ENCODE data around the gene GHITM. TPM values are rescaled to one million over a fixed set of nuclear protein-coding genes. Genes with fewer than 3 reads are reported as not detected.

Gene GHITM, protein sequence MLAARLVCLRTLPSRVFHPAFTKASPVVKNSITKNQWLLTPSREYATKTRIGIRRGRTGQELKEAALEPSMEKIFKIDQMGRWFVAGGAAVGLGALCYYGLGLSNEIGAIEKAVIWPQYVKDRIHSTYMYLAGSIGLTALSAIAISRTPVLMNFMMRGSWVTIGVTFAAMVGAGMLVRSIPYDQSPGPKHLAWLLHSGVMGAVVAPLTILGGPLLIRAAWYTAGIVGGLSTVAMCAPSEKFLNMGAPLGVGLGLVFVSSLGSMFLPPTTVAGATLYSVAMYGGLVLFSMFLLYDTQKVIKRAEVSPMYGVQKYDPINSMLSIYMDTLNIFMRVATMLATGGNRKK
- 107 TPM for polyA plus RNA-seq (2013)

DNA sequence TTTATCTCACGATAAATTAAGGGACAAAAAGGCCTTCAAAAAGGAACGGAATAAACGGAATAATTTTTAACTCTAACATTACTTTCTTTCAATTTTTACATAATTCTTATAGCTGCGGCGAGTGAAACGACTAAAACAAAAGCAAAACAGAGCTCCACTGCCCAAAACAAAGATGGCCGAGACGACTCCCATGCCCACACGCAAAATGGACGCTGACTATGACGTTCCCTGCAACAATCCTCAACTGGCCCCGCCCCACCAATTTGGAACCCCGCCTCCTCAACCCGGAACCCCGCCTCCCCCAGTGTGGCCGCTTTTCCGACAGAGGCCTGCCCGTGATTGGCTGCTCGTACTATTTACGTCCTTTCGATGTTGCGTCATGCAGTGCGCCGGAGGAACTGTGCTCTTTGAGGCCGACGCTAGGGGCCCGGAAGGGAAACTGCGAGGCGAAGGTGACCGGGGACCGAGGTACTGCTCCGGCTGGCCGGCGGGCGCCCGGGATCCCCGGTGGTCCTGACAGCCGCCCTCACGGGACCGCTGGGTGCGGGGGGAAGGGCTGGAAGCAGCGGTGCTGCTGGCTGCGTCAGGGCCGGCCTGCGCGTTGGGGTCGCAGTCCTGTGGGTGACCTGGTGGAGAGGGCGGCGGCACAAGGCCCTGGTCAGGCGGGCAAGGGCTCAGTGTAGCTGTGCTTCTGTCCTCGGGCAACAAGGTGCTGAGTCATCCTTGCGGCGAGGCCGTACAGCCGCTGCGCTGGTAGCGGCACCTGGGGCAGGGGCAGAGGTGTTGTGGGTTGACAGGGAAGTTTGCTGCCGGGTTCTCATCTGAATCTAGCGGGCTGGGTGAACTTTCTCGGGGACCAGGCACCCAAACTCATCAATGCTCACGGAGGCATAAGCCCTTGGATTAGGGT lies at the start of gene GHITM:
TSS of gene GHITM (plus strand) at position 384 of the 910 bp plus-strand sequence. CDS start 1,992 bp downstream, outside the sequence.
- WGBS (ENCODE audit: insufficient coverage) = 0% methylated on average over 55 of the region's 61 CpGs
- Histone ChIP-seq H3K4me3 (ENCODE audit: control insufficient read depth in 1 of 7, extremely low read depth in 1 of 7, insufficient read depth in 4 of 7, low read depth in 2 of 7, low read length in 6 of 7) (peak within 1 kb of the TSS; percentile 81 to 99 (median 94)), H3K27me3 (replicated peaks in 2 of 5; ENCODE audit: control insufficient read depth in 4 of 5, insufficient read depth in 5 of 5, low read length in 4 of 5) (peaks cover 2 to 6% (median 2%) of the 10 kb centered on the region in 5 experiments), H3K9me3 (ENCODE audit: control extremely low read depth in 1 of 5, control insufficient read depth in 4 of 5, insufficient read depth in 2 of 5, low read depth in 1 of 5, low read length in 4 of 5) (no peaks in the 10 kb centered on the region), H3K27ac (ENCODE audit: insufficient read depth in 1 of 2, low read depth in 1 of 2, low read length in 2 of 2, poor library complexity in 1 of 2, severe bottlenecking in 2 of 2) (peak within 1 kb of the TSS; percentile 93 to 98), H3K36me3 (ENCODE audit: control insufficient read depth in 4 of 4, insufficient read depth in 4 of 4, low read length in 3 of 4) (peaks cover 10 to 25% (median 17%) of the 10 kb centered on the region in 4 experiments), H3K4me1 (ENCODE audit: control extremely low read depth in 1 of 4, control insufficient read depth in 4 of 4, insufficient read depth in 4 of 4, low read length in 3 of 4) (peaks cover 9 to 18% (median 13%) of the 10 kb centered on the region in 4 experiments)
- ChIA-PET POLR2A (no interaction called here), CTCF (interaction anchor here (1.0 to 3.5 kb wide), 4 partner anchors 9 to 66 kb away, joined by 3 to 15 read pairs (median 6); no protein-coding TSS in a partner anchor)
- DNase-seq = peak; percentile 99 to 100 (median 99)

DNA sequence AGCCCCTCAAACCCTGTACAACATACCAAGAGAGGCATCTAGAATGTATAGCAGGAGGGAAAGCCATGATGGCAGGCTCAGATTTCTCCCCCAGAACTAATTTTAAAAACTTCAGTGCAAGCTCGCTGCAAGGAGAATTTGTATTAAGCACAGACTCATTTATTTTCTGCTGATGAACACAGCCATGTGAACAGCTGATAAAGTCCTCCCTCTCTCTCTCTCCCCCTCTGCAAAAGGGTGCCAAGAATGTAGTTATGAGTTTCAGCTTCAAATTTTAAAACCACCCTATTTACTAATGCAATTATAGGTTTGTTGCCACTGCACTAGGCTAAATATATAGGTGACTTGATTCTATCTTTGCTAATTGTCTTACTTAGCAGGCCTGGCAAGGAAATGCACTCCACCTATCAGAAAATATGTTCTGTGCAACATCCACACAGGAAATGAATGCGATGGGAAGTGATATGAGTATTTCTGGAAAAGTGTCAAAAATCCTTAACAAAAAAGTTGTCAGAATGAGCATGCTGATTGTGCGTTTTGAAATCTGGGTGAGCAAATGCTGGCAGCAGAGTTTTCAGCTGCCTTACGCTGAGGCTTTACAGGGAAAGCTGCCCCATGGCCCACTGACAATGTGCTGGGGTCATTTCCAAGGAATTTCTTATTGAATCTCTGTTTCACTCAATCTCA lies 43.4 kb upstream of the GHITM start:
- peaks cover 0 to 6% (median 3%) of the 10 kb centered on the region in 5 experiments for H3K27me3 ChIP-seq (replicated peaks in 2 of 5; ENCODE audit: control insufficient read depth in 4 of 5, insufficient read depth in 5 of 5, low read length in 4 of 5)
- 76% methylated on average over 3 of the region's 4 CpGs for WGBS (ENCODE audit: insufficient coverage)
- no peak for DNase-seq
- H3K9me3 ChIP-seq (ENCODE audit: control extremely low read depth in 1 of 5, control insufficient read depth in 4 of 5, insufficient read depth in 2 of 5, low read depth in 1 of 5, low read length in 4 of 5) = no peaks in the 10 kb centered on the region
- H3K4me1 ChIP-seq (ENCODE audit: control extremely low read depth in 1 of 4, control insufficient read depth in 4 of 4, insufficient read depth in 4 of 4, low read length in 3 of 4) = no peaks in the 10 kb centered on the region
- no peaks in the 10 kb centered on the region for H3K36me3 ChIP-seq (ENCODE audit: control insufficient read depth in 4 of 4, insufficient read depth in 4 of 4, low read length in 3 of 4)
- POLR2A ChIA-PET = no interaction called here
- CTCF ChIA-PET = interaction anchor here (1.1 kb wide), 1 partner anchor 17 kb away, joined by 3 read pairs; no protein-coding TSS in a partner anchor
- H3K27ac ChIP-seq (ENCODE audit: insufficient read depth in 1 of 2, low read depth in 1 of 2, low read length in 2 of 2, poor library complexity in 1 of 2, severe bottlenecking in 2 of 2) = no peak overlapping the region
- H3K4me3 ChIP-seq (ENCODE audit: control insufficient read depth in 1 of 7, extremely low read depth in 1 of 7, insufficient read depth in 4 of 7, low read depth in 2 of 7, low read length in 6 of 7) = no peak overlapping the region

DNA sequence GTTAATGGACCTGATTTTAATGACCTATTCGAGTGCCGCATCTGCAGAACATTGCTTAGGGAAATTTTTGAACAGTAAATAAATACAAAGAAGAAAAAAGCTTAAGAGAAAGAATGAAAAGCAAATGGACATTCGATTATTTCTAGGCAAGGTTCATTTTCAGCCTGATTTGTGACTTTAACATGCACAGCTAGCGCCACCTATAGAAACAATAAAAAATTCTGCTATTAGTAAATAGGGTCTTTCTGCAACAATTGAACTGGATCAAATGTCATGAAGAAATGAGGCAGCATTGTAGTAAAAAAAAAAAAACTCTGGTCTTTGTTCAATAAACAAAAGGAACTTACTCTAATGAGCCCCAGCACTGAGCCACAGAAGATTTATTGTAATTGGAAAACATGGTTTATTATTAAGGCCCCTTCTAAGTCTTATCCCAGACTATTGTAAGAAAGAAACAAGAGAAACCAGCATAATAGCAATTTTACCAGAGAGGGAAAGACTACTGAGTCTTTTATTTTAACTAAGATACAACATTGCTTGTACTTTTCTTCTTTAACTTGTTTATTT lies 41.4 kb upstream of the GHITM start:
- POLR2A ChIA-PET = no interaction called here
- Histone ChIP-seq H3K27ac (ENCODE audit: insufficient read depth in 1 of 2, low read depth in 1 of 2, low read length in 2 of 2, poor library complexity in 1 of 2, severe bottlenecking in 2 of 2) (no peak overlapping the region), H3K27me3 (replicated peaks in 2 of 5; ENCODE audit: control insufficient read depth in 4 of 5, insufficient read depth in 5 of 5, low read length in 4 of 5) (peaks cover 0 to 6% (median 3%) of the 10 kb centered on the region in 5 experiments), H3K4me1 (ENCODE audit: control extremely low read depth in 1 of 4, control insufficient read depth in 4 of 4, insufficient read depth in 4 of 4, low read length in 3 of 4) (no peaks in the 10 kb centered on the region), H3K4me3 (ENCODE audit: control insufficient read depth in 1 of 7, extremely low read depth in 1 of 7, insufficient read depth in 4 of 7, low read depth in 2 of 7, low read length in 6 of 7) (no peak overlapping the region), H3K9me3 (ENCODE audit: control extremely low read depth in 1 of 5, control insufficient read depth in 4 of 5, insufficient read depth in 2 of 5, low read depth in 1 of 5, low read length in 4 of 5) (no peaks in the 10 kb centered on the region), H3K36me3 (ENCODE audit: control insufficient read depth in 4 of 4, insufficient read depth in 4 of 4, low read length in 3 of 4) (no peaks in the 10 kb centered on the region)
- peak in 1 of 3 donors; percentile 10 for DNase-seq
- no CpG with 5 or more reads among the region's 4 CpGs for WGBS (ENCODE audit: insufficient coverage)
- CTCF ChIA-PET = interaction anchor here (1.2 kb wide), 1 partner anchor 9 kb away, joined by 4 read pairs; no protein-coding TSS in a partner anchor

DNA sequence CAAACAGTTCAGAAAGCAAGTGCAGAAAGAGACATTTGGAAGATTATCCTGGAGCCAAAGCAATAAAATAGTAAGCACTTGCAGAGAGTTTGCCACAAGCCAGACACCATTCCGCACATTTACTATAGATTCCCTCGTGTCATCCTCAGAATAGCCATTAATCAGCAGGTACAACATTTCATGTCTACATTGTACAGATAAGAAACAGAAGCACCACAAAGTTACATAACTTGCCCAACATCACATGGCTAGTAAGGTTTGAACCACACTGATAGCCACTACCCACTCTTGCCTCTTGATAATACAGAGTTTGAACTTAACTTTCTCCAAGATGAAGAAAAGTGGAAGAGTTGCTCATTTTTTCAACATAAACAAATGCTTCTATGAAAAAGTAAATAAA lies 40.6 kb upstream of the GHITM start:
- ChIA-PET POLR2A (no interaction called here), CTCF (interaction anchor here (1.2 kb wide), 1 partner anchor 9 kb away, joined by 4 read pairs; no protein-coding TSS in a partner anchor)
- Histone ChIP-seq H3K4me1 (ENCODE audit: control extremely low read depth in 1 of 4, control insufficient read depth in 4 of 4, insufficient read depth in 4 of 4, low read length in 3 of 4) (no peaks in the 10 kb centered on the region), H3K27ac (ENCODE audit: insufficient read depth in 1 of 2, low read depth in 1 of 2, low read length in 2 of 2, poor library complexity in 1 of 2, severe bottlenecking in 2 of 2) (no peak overlapping the region), H3K9me3 (ENCODE audit: control extremely low read depth in 1 of 5, control insufficient read depth in 4 of 5, insufficient read depth in 2 of 5, low read depth in 1 of 5, low read length in 4 of 5) (no peaks in the 10 kb centered on the region), H3K36me3 (ENCODE audit: control insufficient read depth in 4 of 4, insufficient read depth in 4 of 4, low read length in 3 of 4) (no peaks in the 10 kb centered on the region), H3K27me3 (replicated peaks in 2 of 5; ENCODE audit: control insufficient read depth in 4 of 5, insufficient read depth in 5 of 5, low read length in 4 of 5) (peaks cover 0 to 6% (median 3%) of the 10 kb centered on the region in 5 experiments), H3K4me3 (ENCODE audit: control insufficient read depth in 1 of 7, extremely low read depth in 1 of 7, insufficient read depth in 4 of 7, low read depth in 2 of 7, low read length in 6 of 7) (no peak overlapping the region)
- WGBS (ENCODE audit: insufficient coverage) = 63% methylated on average over 2 of the region's 2 CpGs
- peak in 2 of 3 donors; percentile 14 to 42 for DNase-seq

DNA sequence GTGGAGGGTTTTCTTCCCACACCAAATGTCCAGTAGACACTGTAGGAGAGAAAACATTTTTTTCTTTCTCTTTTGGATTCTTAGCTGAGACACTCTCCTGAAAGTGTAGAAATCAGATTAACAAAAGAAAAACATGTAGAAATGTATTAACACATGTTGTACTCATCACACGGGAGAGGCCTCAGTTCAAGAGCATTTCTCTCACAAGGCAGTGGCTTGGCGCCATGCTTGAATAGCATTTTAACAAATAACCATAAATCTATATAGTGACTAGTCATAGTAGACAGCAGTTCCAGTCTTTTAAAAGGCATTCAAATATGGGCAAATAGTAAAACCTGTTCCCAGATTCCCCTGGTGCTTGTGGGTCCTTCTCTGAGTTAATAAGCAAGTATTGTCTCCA lies 38.3 kb upstream of the GHITM start:
- H3K36me3 ChIP-seq (ENCODE audit: control insufficient read depth in 4 of 4, insufficient read depth in 4 of 4, low read length in 3 of 4) = no peaks in the 10 kb centered on the region
- no peaks in the 10 kb centered on the region for H3K9me3 ChIP-seq (ENCODE audit: control extremely low read depth in 1 of 5, control insufficient read depth in 4 of 5, insufficient read depth in 2 of 5, low read depth in 1 of 5, low read length in 4 of 5)
- no CpG with 5 or more reads among the region's 2 CpGs for WGBS (ENCODE audit: insufficient coverage)
- CTCF ChIA-PET = no interaction called here
- H3K27me3 ChIP-seq (replicated peaks in 2 of 5; ENCODE audit: control insufficient read depth in 4 of 5, insufficient read depth in 5 of 5, low read length in 4 of 5) = peaks cover 0 to 6% (median 3%) of the 10 kb centered on the region in 5 experiments
- no peak overlapping the region for H3K4me3 ChIP-seq (ENCODE audit: control insufficient read depth in 1 of 7, extremely low read depth in 1 of 7, insufficient read depth in 4 of 7, low read depth in 2 of 7, low read length in 6 of 7)
- no peak overlapping the region for H3K27ac ChIP-seq (ENCODE audit: insufficient read depth in 1 of 2, low read depth in 1 of 2, low read length in 2 of 2, poor library complexity in 1 of 2, severe bottlenecking in 2 of 2)
- DNase-seq = no peak
- H3K4me1 ChIP-seq (ENCODE audit: control extremely low read depth in 1 of 4, control insufficient read depth in 4 of 4, insufficient read depth in 4 of 4, low read length in 3 of 4) = no peaks in the 10 kb centered on the region
- POLR2A ChIA-PET = no interaction called here

DNA sequence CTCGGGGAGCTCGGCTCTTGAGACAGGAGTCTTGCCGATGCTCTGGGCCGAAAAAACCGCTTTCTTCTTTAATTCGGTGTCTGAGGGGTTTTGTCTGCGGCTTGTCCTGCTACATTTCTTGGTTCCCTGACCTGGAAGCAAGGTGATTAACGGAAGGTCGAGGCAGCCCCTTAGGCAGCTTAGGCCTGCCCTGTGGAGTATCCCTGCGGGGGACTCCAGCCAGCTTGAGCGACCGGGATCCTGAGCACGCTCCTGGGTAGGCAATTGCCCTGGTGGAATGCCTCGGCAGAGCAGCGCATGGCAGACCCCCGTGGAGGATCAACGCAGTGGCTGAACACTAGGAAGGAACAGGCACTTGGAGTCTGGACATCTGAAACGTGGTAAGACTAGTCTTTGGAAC lies 30.5 kb upstream of the GHITM start:
- Histone ChIP-seq H3K27ac (ENCODE audit: insufficient read depth in 1 of 2, low read depth in 1 of 2, low read length in 2 of 2, poor library complexity in 1 of 2, severe bottlenecking in 2 of 2) (no peak overlapping the region), H3K36me3 (ENCODE audit: control insufficient read depth in 4 of 4, insufficient read depth in 4 of 4, low read length in 3 of 4) (no peaks in the 10 kb centered on the region), H3K4me1 (ENCODE audit: control extremely low read depth in 1 of 4, control insufficient read depth in 4 of 4, insufficient read depth in 4 of 4, low read length in 3 of 4) (peaks cover 0 to 4% (median 0%) of the 10 kb centered on the region in 4 experiments), H3K27me3 (replicated peaks in 2 of 5; ENCODE audit: control insufficient read depth in 4 of 5, insufficient read depth in 5 of 5, low read length in 4 of 5) (peaks cover 0 to 2% (median 0%) of the 10 kb centered on the region in 5 experiments), H3K9me3 (ENCODE audit: control extremely low read depth in 1 of 5, control insufficient read depth in 4 of 5, insufficient read depth in 2 of 5, low read depth in 1 of 5, low read length in 4 of 5) (peaks cover 0 to 2% (median 0%) of the 10 kb centered on the region in 5 experiments), H3K4me3 (ENCODE audit: control insufficient read depth in 1 of 7, extremely low read depth in 1 of 7, insufficient read depth in 4 of 7, low read depth in 2 of 7, low read length in 6 of 7) (no peak overlapping the region)
- CTCF ChIA-PET = no interaction called here
- POLR2A ChIA-PET = no interaction called here
- 97% methylated on average over 18 of the region's 18 CpGs for WGBS (ENCODE audit: insufficient coverage)
- DNase-seq = no peak
